Upper lobe of left lung (tissue), 4 donors: ENCODE measurements around the gene TMBIM4.

ENCODE experiments used
- CTCF ChIP-seq, 6 experiments: fragments of 450-650 bp in 4 of 6; fragments of 200-600 bp in 2 of 6; sonication (generic) in 2 of 6; IDR thresholded peaks; one replicate each; pipeline ENCODE4 v1.5.1; 2016 to 2019; ENCODE audit warnings: antibody characterized with exemption in 6 of 6
- EP300 ChIP-seq, 4 donors: sonication (generic); formaldehyde crosslinking; IDR thresholded peaks; one replicate each; pipeline ENCODE4 v1.5.1; 2017; ENCODE audit warnings: antibody characterized with exemption in 4 of 4, control low read depth in 2 of 4

GRCh38 chr12:66120477-66120876 lies 49.3 kb downstream of the TMBIM4 start:
- TF ChIP-seq CTCF (IDR thresholded peaks at IDR 0.05) (no peak), EP300 (IDR thresholded peaks at IDR 0.05) (no peak)
